HL-60/S4 treated with phorbol 12-myristate 13-acetate at 8.2 ng/mL for 4 days and 3 days (cell line): Measurements from ENCODE around the gene STRIP1.
"Not testable (repeated sequence)": the region's sequence is repeated elsewhere in the genome, so short reads cannot be mapped to it uniquely, and the experiment has no call there.

Source experiments
- in situ Hi-C: fragments of 300-500 bp; cut with MboI; formaldehyde crosslinking; loops from 2 replicates; pipeline ENCODE4 v1.15.0; 2022; ENCODE audit warnings: low sequenced_read_pairs

Gene STRIP1

GRCh38 chr1:110007046-110007830, 27.2 kb upstream of the STRIP1 start:
- in situ Hi-C loops, result no loop called here

- in situ Hi-C loops, result no loop called here
Measured at GRCh38 chr1:110008971-110009565, 25.4 kb upstream of the STRIP1 start.

GRCh38 chr1:110011527-110012041, 22.8 kb upstream of the STRIP1 start:
- in situ Hi-C loops, result no loop called here

GRCh38 chr1:110012100-110012780, 22.2 kb upstream of the STRIP1 start:
- in situ Hi-C loops, result no loop called here

GRCh38 chr1:110017792-110018191, 16.6 kb upstream of the STRIP1 start:
- in situ Hi-C loops, result no loop called here

- in situ Hi-C loops, result no loop called here
Measured at GRCh38 chr1:110018396-110018795, 16.0 kb upstream of the STRIP1 start.

- in situ Hi-C loops, result no loop called here
Measured at GRCh38 chr1:110019770-110020169, 14.7 kb upstream of the STRIP1 start.

GRCh38 chr1:110021285-110021684, 13.1 kb upstream of the STRIP1 start:
- in situ Hi-C loops, result no loop called here

- in situ Hi-C loops, result no loop called here
Measured at GRCh38 chr1:110024613-110025012, 9.8 kb upstream of the STRIP1 start.

- in situ Hi-C loops, result not testable (repeated sequence)
Measured at GRCh38 chr1:110030687-110031086, 3.7 kb upstream of the STRIP1 start.

GRCh38 chr1:110032327-110032726, 2.1 kb upstream of the STRIP1 start:
- in situ Hi-C loops, result no loop called here

GRCh38 chr1:110033421-110033820, 1.0 kb upstream of the STRIP1 start:
- in situ Hi-C loops, result no loop called here

GRCh38 chr1:110034040-110034450, 379 bp upstream of the STRIP1 start:
- in situ Hi-C loops, result no loop called here

- in situ Hi-C loops, result no loop called here
Measured at GRCh38 chr1:110035236-110035752, 870 bp downstream of the STRIP1 start.

GRCh38 chr1:110038271-110038670, 3.8 kb downstream of the STRIP1 start:
- in situ Hi-C loops, result no loop called here

- in situ Hi-C loops, result no loop called here
Measured at GRCh38 chr1:110039641-110040040, 5.2 kb downstream of the STRIP1 start.

GRCh38 chr1:110040548-110040947, 6.1 kb downstream of the STRIP1 start:
- in situ Hi-C loops, result no loop called here

- in situ Hi-C loops, result no loop called here
Measured at GRCh38 chr1:110043016-110043415, 8.6 kb downstream of the STRIP1 start.

GRCh38 chr1:110047463-110047862, 13.0 kb downstream of the STRIP1 start:
- in situ Hi-C loops, result no loop called here

GRCh38 chr1:110048240-110048639, 13.8 kb downstream of the STRIP1 start:
- in situ Hi-C loops, result no loop called here

- in situ Hi-C loops, result no loop called here
Measured at GRCh38 chr1:110048923-110049601, 14.6 kb downstream of the STRIP1 start.
